Lung (tissue), 12 donors: ENCODE measurements around the gene FGF13. TPM values are rescaled to one million over a fixed set of nuclear protein-coding genes. Genes with fewer than 3 reads are reported as not detected.

Source experiments
- ATAC-seq: fragments of 200-7000 bp; cut with Tn5 transposase; one replicate; pipeline ENCODE4 v1.9.1; 2020; ENCODE audit warnings: moderate number of reproducible peaks; ENCODE audit not compliant: insufficient read depth, low FRiP score
- DNase-seq, 3 donors: peaks; one replicate each; pipeline ENCODE4 v3.0.0-alpha.2; 2013 to 2017
- H3K27ac ChIP-seq, 2 donors: one replicate each; pipeline ENCODE4 v1.5.1; 2013; ENCODE audit warnings: mild to moderate bottlenecking in 2 of 2, moderate library complexity in 2 of 2, control low read depth in 1 of 2, inconsistent platforms in 1 of 2, low read depth in 1 of 2, low read length in 1 of 2
- H3K27me3 ChIP-seq, 3 donors: one replicate each; pipeline ENCODE4 v1.5.1; 2013; ENCODE audit warnings: low read length in 2 of 3; ENCODE audit not compliant: control insufficient read depth in 3 of 3, insufficient read depth in 3 of 3
- H3K36me3 ChIP-seq, 4 donors: one replicate each; pipeline ENCODE4 v1.5.1; 2013; ENCODE audit warnings: low read length in 4 of 4, mild to moderate bottlenecking in 1 of 4, moderate library complexity in 1 of 4; ENCODE audit not compliant: control insufficient read depth in 4 of 4, insufficient read depth in 4 of 4
- H3K4me1 ChIP-seq, 5 donors: one replicate each; pipeline ENCODE4 v1.5.1; 2013; ENCODE audit warnings: low read length in 5 of 5, mild to moderate bottlenecking in 2 of 5, moderate library complexity in 1 of 5; ENCODE audit not compliant: control insufficient read depth in 5 of 5, insufficient read depth in 5 of 5
- H3K4me3 ChIP-seq: one replicate; pipeline ENCODE4 v1.5.1; 2013; ENCODE audit warnings: mild to moderate bottlenecking, control low read depth, moderate library complexity
- H3K9ac ChIP-seq, 2 donors: one replicate each; pipeline ENCODE4 v1.5.1; 2013; ENCODE audit warnings: low read length in 2 of 2, control low read depth in 1 of 2; ENCODE audit not compliant: insufficient read depth in 1 of 2
- H3K9me3 ChIP-seq, 4 donors: one replicate each; pipeline ENCODE4 v1.5.1; 2013; ENCODE audit warnings: low read length in 3 of 4, mild to moderate bottlenecking in 1 of 4, moderate library complexity in 1 of 4; ENCODE audit not compliant: control insufficient read depth in 4 of 4, insufficient read depth in 3 of 4
- WGBS, 2 donors: extraction: QIAGEN DNeasy Blood & Tissue Kit; methylation state at CpG; one replicate each; pipeline ENCODE4 v1.1.7; 2013; 5-methylcytosine and 5-hydroxymethylcytosine counted together
- polyA plus RNA-seq, 2 donors: library from polyadenylated mRNA; stranded (reverse); fragments of 200-250 nt; gene quantifications; one replicate each; pipeline ENCODE4 v1.2.1, GENCODE V29; 2013
- total RNA-seq, 2 donors: library from RNA; depleted of rRNA in 1 of 2; stranded (reverse); fragments of >200 nt in 1 of 2; gene quantifications; one replicate each; pipeline ENCODE4 v1.2.1, GENCODE V29; 2014 to 2021
- TF ChIP-seq, protein P1 (sequence below): IDR thresholded peaks from 2 replicates; pipeline ENCODE4 v1.5.1; 2012; ENCODE audit warnings: mild to moderate bottlenecking; ENCODE audit errors: control extremely low read depth, extremely low read depth
- donor health status: control.
- donor health status: control.
- donor health status: Bipolar disorder and iron deficiency.
- donor health status: healthy.
- donor health status: DM: yes; HTN: yes; CAD: no.

Gene FGF13
- total and polyA plus RNA-seq, 4 donors: 1.7 to 7.5 (median 2.8) TPM

DNA sequence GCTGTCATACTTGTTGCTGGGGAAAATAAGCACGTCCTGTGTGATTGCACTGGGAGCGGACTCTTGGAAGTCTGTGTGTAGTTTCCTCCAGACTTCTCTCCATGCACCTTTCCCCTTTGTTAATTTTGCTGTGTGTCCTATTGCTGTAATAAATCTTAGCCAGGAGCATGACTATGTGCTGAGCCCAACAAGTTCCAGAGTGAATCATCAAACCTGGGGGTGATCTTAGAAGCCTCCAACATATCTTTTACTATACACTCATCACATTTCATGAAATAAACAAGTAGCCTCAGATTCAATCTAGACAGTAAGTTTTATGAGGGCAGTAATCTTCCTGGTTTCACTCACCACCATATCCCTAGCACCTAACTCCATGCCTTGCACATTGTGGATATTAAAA, 43.3 kb upstream of the FGF13 start:
- WGBS, 2 donors: 72 to 94% methylated on average over 2 of the region's 2 CpGs
- Histone ChIP-seq H3K9ac (no peak overlapping the region), H3K9me3 (peaks cover 0 to 1% (median 0%) of the 10 kb centered on the region in 4 donors), H3K4me3 (no peak overlapping the region), H3K27me3 (peaks cover 6 to 36% (median 11%) of the 10 kb centered on the region in 3 donors), H3K27ac (no peak overlapping the region), H3K36me3 (no peaks in the 10 kb centered on the region), H3K4me1 (peaks cover 0 to 2% (median 0%) of the 10 kb centered on the region in 5 donors)
- no peak for ATAC-seq
- TF ChIP-seq, protein P1, sequence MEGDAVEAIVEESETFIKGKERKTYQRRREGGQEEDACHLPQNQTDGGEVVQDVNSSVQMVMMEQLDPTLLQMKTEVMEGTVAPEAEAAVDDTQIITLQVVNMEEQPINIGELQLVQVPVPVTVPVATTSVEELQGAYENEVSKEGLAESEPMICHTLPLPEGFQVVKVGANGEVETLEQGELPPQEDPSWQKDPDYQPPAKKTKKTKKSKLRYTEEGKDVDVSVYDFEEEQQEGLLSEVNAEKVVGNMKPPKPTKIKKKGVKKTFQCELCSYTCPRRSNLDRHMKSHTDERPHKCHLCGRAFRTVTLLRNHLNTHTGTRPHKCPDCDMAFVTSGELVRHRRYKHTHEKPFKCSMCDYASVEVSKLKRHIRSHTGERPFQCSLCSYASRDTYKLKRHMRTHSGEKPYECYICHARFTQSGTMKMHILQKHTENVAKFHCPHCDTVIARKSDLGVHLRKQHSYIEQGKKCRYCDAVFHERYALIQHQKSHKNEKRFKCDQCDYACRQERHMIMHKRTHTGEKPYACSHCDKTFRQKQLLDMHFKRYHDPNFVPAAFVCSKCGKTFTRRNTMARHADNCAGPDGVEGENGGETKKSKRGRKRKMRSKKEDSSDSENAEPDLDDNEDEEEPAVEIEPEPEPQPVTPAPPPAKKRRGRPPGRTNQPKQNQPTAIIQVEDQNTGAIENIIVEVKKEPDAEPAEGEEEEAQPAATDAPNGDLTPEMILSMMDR: no peak
- DNase-seq: no peak

DNA sequence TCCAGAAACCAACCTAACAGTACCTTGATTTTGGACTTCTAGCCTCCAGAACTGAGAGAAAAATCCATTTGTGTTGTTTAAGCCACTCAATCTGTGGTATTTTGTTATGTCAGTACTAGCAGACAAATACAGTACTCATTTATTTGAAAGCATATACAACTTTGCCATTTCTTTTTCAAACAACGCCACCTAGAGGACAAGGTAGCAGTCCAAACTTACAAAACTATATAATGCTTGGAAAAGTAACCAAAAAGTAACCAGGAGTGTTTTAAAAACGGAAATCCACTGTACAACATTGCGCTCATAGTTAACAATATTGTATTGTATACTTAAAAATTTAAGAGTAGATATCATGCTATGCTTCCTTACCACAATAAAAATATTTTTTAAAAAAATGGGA, 37.0 kb upstream of the FGF13 start:
- H3K36me3 ChIP-seq: no peaks in the 10 kb centered on the region
- no peak overlapping the region for H3K27ac ChIP-seq
- H3K9ac ChIP-seq: no peak overlapping the region
- H3K9me3 ChIP-seq: no peaks in the 10 kb centered on the region
- TF ChIP-seq, protein P1: peak; percentile 5
- DNase-seq (peak in 2 of 3 donors; percentile 41 to 57), ATAC-seq (no peak)
- no peaks in the 10 kb centered on the region for H3K4me1 ChIP-seq
- 20 to 54% methylated on average over 3 of the region's 3 CpGs for WGBS, 2 donors
- H3K27me3 ChIP-seq: peaks cover 0 to 24% (median 14%) of the 10 kb centered on the region in 3 donors
- no peak overlapping the region for H3K4me3 ChIP-seq

DNA sequence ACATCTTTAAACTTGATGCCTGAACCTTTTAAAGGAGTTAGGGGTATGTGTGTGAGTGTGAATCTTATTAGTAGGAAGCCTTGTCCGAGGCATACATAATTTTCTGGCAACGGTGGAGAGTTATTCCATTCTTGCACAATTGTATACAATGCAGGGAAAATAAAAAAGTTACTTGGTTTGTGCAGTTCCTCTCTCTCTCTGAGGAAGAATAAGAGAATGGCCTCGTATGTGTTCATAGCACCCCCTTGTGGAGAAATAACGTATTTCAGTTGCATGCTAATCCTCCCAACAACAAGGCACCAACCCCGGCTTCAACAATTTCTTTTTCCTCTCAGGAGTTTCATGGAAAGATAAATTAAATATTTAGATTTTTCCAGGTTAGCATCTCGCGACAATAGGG, 33.7 kb upstream of the FGF13 start:
- peak; percentile 54 to 91 (median 82) for DNase-seq
- WGBS, 2 donors: 2 to 3% methylated on average over 7 of the region's 7 CpGs

More for the DNA sequence above, 33.7 kb upstream of the FGF13 start:
- Histone ChIP-seq H3K27me3 (peaks cover 0 to 23% (median 10%) of the 10 kb centered on the region in 3 donors), H3K4me1 (no peaks in the 10 kb centered on the region), H3K4me3 (no peak overlapping the region), H3K36me3 (no peaks in the 10 kb centered on the region), H3K9ac (no peak overlapping the region), H3K9me3 (no peaks in the 10 kb centered on the region), H3K27ac (no peak overlapping the region)
- peak; percentile 55 for ATAC-seq
- TF ChIP-seq, protein P1: peak; percentile 49
